ENCODE results near the gene GPR108. TPM values are rescaled to one million over a fixed set of nuclear protein-coding genes. Genes with fewer than 3 reads are reported as not detected.

The GPR108 gene
- total RNA-seq, 4 donors from 2014 or later: 44.0 to 68.8 (median 60.1) TPM

- 83 to 86% methylated on average over 2 to 8 of the region's 11 CpGs for WGBS, 2 donors (ENCODE audit: low coverage in 1 of 2)
- peaks cover 0 to 4% of the 10 kb centered on the region in 2 donors for H3K36me3 ChIP-seq
- peaks cover 0 to 10% (median 0%) of the 10 kb centered on the region in 3 donors for H3K4me1 ChIP-seq
- H3K4me3 ChIP-seq: no peak overlapping the region
- TF ChIP-seq EP300 (IDR thresholded peaks at IDR 0.05) (no peak), POLR2AphosphoS5 (IDR thresholded peaks at IDR 0.05) (no peak), POLR2A (IDR thresholded peaks at IDR 0.05) (no peak)
- H3K27ac ChIP-seq: no peak overlapping the region
- no peaks in the 10 kb centered on the region for H3K9me3 ChIP-seq
- peaks cover 84% of the 10 kb centered on the region for H3K27me3 ChIP-seq
- no peak for ATAC-seq
Observed at GRCh38 chr19:6714749-6715555, 22.4 kb downstream of the GPR108 start.

- no peak for ATAC-seq
Observed at GRCh38 chr19:6713773-6714692, 23.3 kb downstream of the GPR108 start.

GRCh38 chr19:6712692-6713670, 24.4 kb downstream of the GPR108 start:
- peaks cover 0 to 4% of the 10 kb centered on the region in 2 donors for H3K36me3 ChIP-seq
- no peak for ATAC-seq
- no peak overlapping the region for H3K27ac ChIP-seq
- 81 to 87% methylated on average over 5 to 13 of the region's 20 CpGs for WGBS, 2 donors (ENCODE audit: low coverage in 1 of 2)
- H3K4me1 ChIP-seq: peaks cover 0 to 10% (median 0%) of the 10 kb centered on the region in 3 donors
- no peak for TF ChIP-seq EP300 (IDR thresholded peaks at IDR 0.05)
- no peak for TF ChIP-seq POLR2A (IDR thresholded peaks at IDR 0.05)
- H3K9me3 ChIP-seq: no peaks in the 10 kb centered on the region
- peaks cover 86% of the 10 kb centered on the region for H3K27me3 ChIP-seq
- H3K4me3 ChIP-seq: no peak overlapping the region

More at GRCh38 chr19:6713773-6714692, 23.3 kb downstream of the GPR108 start:
- peaks cover 0 to 10% (median 0%) of the 10 kb centered on the region in 3 donors for H3K4me1 ChIP-seq
- no peak overlapping the region for H3K4me3 ChIP-seq
- peaks cover 0 to 4% of the 10 kb centered on the region in 2 donors for H3K36me3 ChIP-seq
- peaks cover 87% of the 10 kb centered on the region for H3K27me3 ChIP-seq
- H3K27ac ChIP-seq: no peak overlapping the region
- H3K9me3 ChIP-seq: no peaks in the 10 kb centered on the region
- TF ChIP-seq EP300 (IDR thresholded peaks at IDR 0.05) (no peak), POLR2AphosphoS5 (IDR thresholded peaks at IDR 0.05) (no peak), POLR2A (IDR thresholded peaks at IDR 0.05) (no peak), CTCF (IDR thresholded peaks at IDR 0.05) (no peak)
- WGBS, 2 donors (ENCODE audit: low coverage in 1 of 2): no CpG with 5 or more reads among the region's 24 CpGs

GRCh38 chr19:6712231-6712630, 25.1 kb downstream of the GPR108 start:
- Histone ChIP-seq H3K36me3 (peaks cover 0 to 8% of the 10 kb centered on the region in 2 donors), H3K4me1 (peaks cover 0 to 10% (median 0%) of the 10 kb centered on the region in 3 donors), H3K27ac (no peak overlapping the region), H3K9me3 (no peaks in the 10 kb centered on the region), H3K4me3 (no peak overlapping the region), H3K27me3 (peaks cover 90% of the 10 kb centered on the region)
- no peak for ATAC-seq
- no CpG with 5 or more reads among the region's 16 CpGs for WGBS, 2 donors (ENCODE audit: low coverage in 1 of 2)
- TF ChIP-seq CTCF (IDR thresholded peaks at IDR 0.05) (no peak), POLR2AphosphoS5 (IDR thresholded peaks at IDR 0.05) (no peak), POLR2A (IDR thresholded peaks at IDR 0.05) (no peak), EP300 (IDR thresholded peaks at IDR 0.05) (no peak)

- H3K27ac ChIP-seq: no peak overlapping the region
- H3K4me1 ChIP-seq: peaks cover 0 to 10% (median 0%) of the 10 kb centered on the region in 3 donors
- H3K36me3 ChIP-seq: peaks cover 0 to 9% of the 10 kb centered on the region in 2 donors
- TF ChIP-seq POLR2A (IDR thresholded peaks at IDR 0.05) (no peak), POLR2AphosphoS5 (IDR thresholded peaks at IDR 0.05) (no peak), CTCF (IDR thresholded peaks at IDR 0.05) (no peak), EP300 (IDR thresholded peaks at IDR 0.05) (no peak)
- ATAC-seq: no peak
- 85% methylated on average over 5 of the region's 10 CpGs; no CpG with 5 or more reads in 1 of the 2 donors for WGBS, 2 donors (ENCODE audit: low coverage in 1 of 2)
- no peaks in the 10 kb centered on the region for H3K9me3 ChIP-seq
- H3K4me3 ChIP-seq: no peak overlapping the region
- H3K27me3 ChIP-seq: peaks cover 90% of the 10 kb centered on the region
Observed at GRCh38 chr19:6711605-6712004, 25.8 kb downstream of the GPR108 start.
